Esophagus (tissue), 2 donors: ENCODE measurements around the gene KLHL8. TPM values are rescaled to one million over a fixed set of nuclear protein-coding genes. Genes with fewer than 3 reads are reported as not detected.

Experiments used
- H3K27ac ChIP-seq, 2 donors: one replicate each; pipeline ENCODE4 v1.5.1; 2013; ENCODE audit warnings: low read depth in 2 of 2, mild to moderate bottlenecking in 2 of 2, inconsistent platforms in 1 of 2, low read length in 1 of 2, moderate library complexity in 1 of 2
- H3K27me3 ChIP-seq, 2 donors: one replicate each; pipeline ENCODE4 v1.6.1; 2013; ENCODE audit warnings: low read length in 2 of 2, control low read depth in 1 of 2, mild to moderate bottlenecking in 1 of 2; ENCODE audit not compliant: insufficient read depth in 2 of 2, control insufficient read depth in 1 of 2
- H3K36me3 ChIP-seq, 2 donors: one replicate each; pipeline ENCODE4 v1.6.1; 2013; ENCODE audit warnings: low read length in 1 of 2; ENCODE audit not compliant: control insufficient read depth in 2 of 2, insufficient read depth in 2 of 2
- H3K4me1 ChIP-seq, 2 donors: one replicate each; pipeline ENCODE4 v1.6.1; 2013; ENCODE audit warnings: low read length in 1 of 2; ENCODE audit not compliant: control insufficient read depth in 2 of 2, insufficient read depth in 2 of 2
- H3K4me3 ChIP-seq, 2 donors: one replicate each; pipeline ENCODE4 v1.5.1; 2013; ENCODE audit warnings: low read length in 2 of 2, mild to moderate bottlenecking in 2 of 2, low read depth in 1 of 2, moderate library complexity in 1 of 2
- H3K9me3 ChIP-seq, 2 donors: one replicate each; pipeline ENCODE4 v1.6.1; 2013; ENCODE audit warnings: mild to moderate bottlenecking in 2 of 2, low read depth in 1 of 2, low read length in 1 of 2, moderate library complexity in 1 of 2; ENCODE audit not compliant: control insufficient read depth in 2 of 2, insufficient read depth in 1 of 2
- WGBS, 2 donors: extraction: QIAGEN DNeasy Blood & Tissue Kit; methylation state at CpG; one replicate each; pipeline ENCODE4 v1.1.7; 2013; 5-methylcytosine and 5-hydroxymethylcytosine counted together
- polyA plus RNA-seq, 2 donors: library from polyadenylated mRNA; stranded (reverse); fragments of 200-250 nt; gene quantifications; one replicate each; pipeline ENCODE4 v1.2.3, GENCODE V29; 2013
- donor health status: healthy with polysubstance abuse.
- donor health status: Bipolar disorder and iron deficiency.

The KLHL8 gene
- polyA plus RNA-seq, 2 donors, result 1.3 to 2.4 TPM

DNA sequence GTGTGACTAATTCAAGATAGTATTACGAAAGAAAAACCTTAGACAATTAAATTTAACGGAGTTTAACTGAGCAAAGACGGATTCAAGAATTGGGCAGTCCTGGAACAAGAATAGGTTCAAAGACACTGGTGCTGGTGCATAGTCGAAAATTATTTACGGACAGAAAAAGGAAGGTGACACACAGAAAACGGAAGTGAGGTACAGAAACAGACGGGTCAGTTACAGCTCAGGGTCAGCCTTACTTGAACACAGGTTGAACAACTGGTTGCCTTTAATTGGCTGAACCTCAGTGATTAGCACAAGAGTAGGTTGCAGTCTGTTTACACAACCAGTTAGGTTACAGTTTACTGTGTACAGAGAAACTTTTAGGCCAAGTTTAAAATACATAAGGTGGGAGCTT lies 31.5 kb downstream of the KLHL8 start:
- Histone ChIP-seq H3K27ac (no peak overlapping the region), H3K4me3 (no peak overlapping the region), H3K36me3 (no peaks in the 10 kb centered on the region), H3K27me3 (no peaks in the 10 kb centered on the region), H3K4me1 (no peaks in the 10 kb centered on the region), H3K9me3 (no peaks in the 10 kb centered on the region)
- 93 to 94% methylated on average over 7 of the region's 7 CpGs for WGBS, 2 donors

DNA sequence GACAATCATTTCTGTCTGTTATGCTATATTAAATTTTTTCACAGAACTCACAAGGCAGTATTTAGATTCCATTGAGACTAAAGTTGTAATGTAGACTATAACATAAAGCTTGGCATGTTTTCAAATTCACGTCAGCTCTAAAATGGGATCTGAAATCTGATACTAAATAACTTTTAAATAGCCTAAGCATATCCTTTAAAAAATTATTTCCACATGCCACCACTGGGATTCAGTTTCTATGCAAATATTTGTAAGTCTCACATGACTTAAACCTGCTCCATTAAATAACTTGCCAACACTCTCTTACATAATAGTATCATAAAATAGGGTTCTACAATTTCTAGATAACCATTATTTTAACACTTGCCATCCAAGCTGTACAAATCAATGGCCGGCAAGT lies 32.4 kb downstream of the KLHL8 start:
- no peaks in the 10 kb centered on the region for H3K36me3 ChIP-seq
- no peak overlapping the region for H3K27ac ChIP-seq
- no peak overlapping the region for H3K4me3 ChIP-seq
- WGBS, 2 donors, result 63 to 70% methylated on average over 2 of the region's 2 CpGs
- H3K9me3 ChIP-seq, result no peaks in the 10 kb centered on the region
- no peaks in the 10 kb centered on the region for H3K27me3 ChIP-seq
- H3K4me1 ChIP-seq, result no peaks in the 10 kb centered on the region

GRCh38 chr4:87185146-87185870 lies 35.1 kb downstream of the KLHL8 start:
- Histone ChIP-seq H3K4me3 (no peak overlapping the region), H3K36me3 (no peaks in the 10 kb centered on the region), H3K9me3 (no peaks in the 10 kb centered on the region), H3K4me1 (no peaks in the 10 kb centered on the region), H3K27ac (no peak overlapping the region), H3K27me3 (no peaks in the 10 kb centered on the region)
- WGBS, 2 donors, result 92 to 95% methylated on average over 5 of the region's 5 CpGs

DNA sequence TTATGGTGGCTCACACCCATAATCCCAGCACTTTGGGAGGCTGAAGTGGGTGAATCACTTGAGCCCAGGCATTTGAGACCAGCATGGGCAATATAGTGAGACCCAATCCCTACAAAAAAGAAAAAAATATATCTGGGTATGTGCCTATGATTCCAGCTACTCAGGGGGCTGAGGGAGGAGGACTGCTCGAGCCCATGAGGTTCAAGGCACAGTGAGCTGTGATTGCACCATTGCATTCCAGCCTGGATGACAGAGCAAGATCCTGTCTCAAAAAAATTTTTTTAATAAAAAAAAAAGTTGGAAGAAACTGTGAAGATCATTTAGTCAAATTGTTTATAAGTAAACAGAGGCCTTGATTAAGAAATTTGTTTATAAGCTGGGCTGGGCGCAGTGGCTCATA lies 39.7 kb downstream of the KLHL8 start:
- 95 to 100% methylated on average over 2 of the region's 2 CpGs for WGBS, 2 donors
- Histone ChIP-seq H3K9me3 (no peaks in the 10 kb centered on the region), H3K27ac (no peak overlapping the region), H3K4me1 (no peaks in the 10 kb centered on the region), H3K27me3 (no peaks in the 10 kb centered on the region), H3K36me3 (no peaks in the 10 kb centered on the region), H3K4me3 (no peak overlapping the region)

GRCh38 chr4:87179751-87180150 lies 40.7 kb downstream of the KLHL8 start:
- Histone ChIP-seq H3K4me3 (no peak overlapping the region), H3K9me3 (no peaks in the 10 kb centered on the region), H3K4me1 (no peaks in the 10 kb centered on the region), H3K27me3 (no peaks in the 10 kb centered on the region), H3K27ac (no peak overlapping the region), H3K36me3 (no peaks in the 10 kb centered on the region)
- 58 to 69% methylated on average over 1 of the region's 1 CpG for WGBS, 2 donors

- Histone ChIP-seq H3K9me3 (no peaks in the 10 kb centered on the region), H3K36me3 (peaks cover 0 to 2% of the 10 kb centered on the region in 2 donors), H3K27ac (no peak overlapping the region), H3K4me1 (no peaks in the 10 kb centered on the region), H3K4me3 (no peak overlapping the region), H3K27me3 (no peaks in the 10 kb centered on the region)
- WGBS, 2 donors, result 89 to 98% methylated on average over 2 of the region's 2 CpGs
Observed at GRCh38 chr4:87174672-87175071, 45.7 kb downstream of the KLHL8 start.

GRCh38 chr4:87171944-87172343 lies 48.5 kb downstream of the KLHL8 start:
- Histone ChIP-seq H3K9me3 (no peaks in the 10 kb centered on the region), H3K36me3 (peaks cover 0 to 2% of the 10 kb centered on the region in 2 donors), H3K27me3 (no peaks in the 10 kb centered on the region), H3K27ac (no peak overlapping the region), H3K4me3 (no peak overlapping the region), H3K4me1 (no peaks in the 10 kb centered on the region)
- 92 to 93% methylated on average over 2 of the region's 2 CpGs for WGBS, 2 donors

DNA sequence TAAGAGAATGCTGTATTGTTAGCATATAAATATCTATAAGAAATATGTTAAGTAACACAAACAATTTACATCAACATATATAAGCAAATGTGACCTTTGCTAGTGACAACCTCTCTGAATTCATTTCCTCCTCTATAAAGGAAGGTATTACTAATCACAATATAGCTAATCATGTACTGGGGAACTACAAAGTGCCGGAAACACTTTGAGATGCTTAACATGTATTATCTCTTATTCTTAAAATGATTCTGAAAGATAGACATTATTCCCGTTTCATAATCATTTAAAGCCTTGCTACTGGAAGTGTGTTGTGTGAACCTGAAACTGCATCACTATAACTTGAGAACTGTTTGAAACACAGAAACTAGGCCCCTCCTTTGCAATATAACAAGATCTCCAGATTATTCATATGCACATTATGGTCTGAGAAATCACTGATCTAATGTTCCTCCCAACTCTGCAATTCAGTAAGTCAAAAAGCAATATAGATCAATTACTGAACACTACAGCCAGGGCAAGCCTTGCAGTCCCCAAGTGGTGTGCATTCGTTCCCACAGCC lies 54.0 kb downstream of the KLHL8 start:
- H3K36me3 ChIP-seq, result peaks cover 0 to 4% of the 10 kb centered on the region in 2 donors
- no peaks in the 10 kb centered on the region for H3K4me1 ChIP-seq
- no peak overlapping the region for H3K27ac ChIP-seq
- no peaks in the 10 kb centered on the region for H3K9me3 ChIP-seq
- WGBS, 2 donors, result 83 to 90% methylated on average over 3 of the region's 3 CpGs
- no peaks in the 10 kb centered on the region for H3K27me3 ChIP-seq
- no peak overlapping the region for H3K4me3 ChIP-seq

DNA sequence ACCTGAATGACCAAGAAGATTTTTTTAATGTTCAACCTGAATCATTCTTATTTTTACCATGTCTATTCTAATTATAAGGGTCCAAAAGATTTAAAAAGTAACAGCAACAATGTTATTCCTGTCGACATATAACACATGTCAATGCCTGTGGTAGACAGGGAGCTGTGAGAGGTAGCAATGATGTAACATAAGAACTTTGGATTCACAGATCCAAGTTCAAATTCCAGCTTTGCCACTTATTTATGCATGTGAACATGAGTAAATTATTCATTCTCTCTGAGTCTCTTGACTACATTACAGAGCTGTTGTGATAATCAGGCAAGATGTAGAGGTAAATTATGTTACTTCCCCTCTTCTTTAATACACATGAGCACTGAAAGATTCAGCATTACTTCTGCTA lies 54.5 kb downstream of the KLHL8 start:
- no peaks in the 10 kb centered on the region for H3K9me3 ChIP-seq
- WGBS, 2 donors, result 95 to 96% methylated on average over 1 of the region's 1 CpG
- H3K4me1 ChIP-seq, result no peaks in the 10 kb centered on the region
- H3K36me3 ChIP-seq, result peaks cover 0 to 4% of the 10 kb centered on the region in 2 donors
- H3K4me3 ChIP-seq, result no peak overlapping the region
- no peaks in the 10 kb centered on the region for H3K27me3 ChIP-seq
- no peak overlapping the region for H3K27ac ChIP-seq
